B cell (primary cell): ENCODE data around the gene DLX1.

Experiments
- CTCF ChIP-seq: fragments of 200-600 bp; IDR thresholded peaks from one replicate; pipeline ENCODE4 v1.8.0; 2022; ENCODE audit warnings: antibody characterized with exemption, mild to moderate bottlenecking
- EZH2 ChIP-seq: IDR thresholded peaks from 2 replicates; pipeline ENCODE4 v1.6.1; 2012; ENCODE audit warnings: borderline replicate concordance, low read depth, mild to moderate bottlenecking, moderate library complexity, low read length; ENCODE audit not compliant: insufficient read depth, poor library complexity, severe bottlenecking

GRCh38 chr2:172120118-172120517, 34.8 kb downstream of the DLX1 start:
- TF ChIP-seq CTCF (no peak), EZH2 (no peak)
